SK-N-SH (cell line): Measurements from ENCODE around the gene DENND2A. TPM values are rescaled to one million over a fixed set of nuclear protein-coding genes. Genes with fewer than 3 reads are reported as not detected.

ENCODE experiments used
- CTCF ChIA-PET: fragments of 300-600, 350-600 bp; formaldehyde crosslinking; extraction: SDS; loops from one replicate; lab custom pipeline; 2021; lab: Yijun Ruan, JAX
- POLR2A ChIA-PET: fragments of 350-600 bp; sonication (Branson Sonifier 250); formaldehyde crosslinking; extraction: SDS; loops from one replicate; lab custom pipeline; 2020; ENCODE audit warnings: antibody characterized with exemption, inconsistent platforms; lab: Yijun Ruan, JAX
- DNase-seq: peaks from one replicate; pipeline ENCODE4 v3.0.0; 2012
- H2AFZ ChIP-seq: fragments of 200-600 bp; sonication (generic); 2 replicates; pipeline ENCODE4 v1.8.1; 2016; ENCODE audit warnings: antibody characterized with exemption, mild to moderate bottlenecking, low read depth
- H3F3A ChIP-seq: fragments of 200-600 bp; sonication (generic); replicated peaks from 2 replicates; pipeline ENCODE3; 2016; ENCODE audit warnings: antibody characterized with exemption, mild to moderate bottlenecking; ENCODE audit not compliant: insufficient read depth
- H3K27ac ChIP-seq, 2 experiments: fragments of 200-500 bp in 1 of 2; fragments of 200-600 bp in 1 of 2; sonication (Bioruptor generic) in 1 of 2; sonication (generic), shearing (Covaris generic) in 1 of 2; 2 replicates each; pipeline versions ENCODE4 v1.5.1 to v1.6.1; 2014 to 2016; ENCODE audit warnings: low read depth in 2 of 2, inconsistent platforms in 1 of 2, low read length in 1 of 2, mild to moderate bottlenecking in 1 of 2, mixed read lengths in 1 of 2
- H3K27me3 ChIP-seq: fragments of 200-600 bp; sonication (generic), shearing (Covaris generic); 2 replicates; pipeline ENCODE4 v1.6.1; 2016; ENCODE audit warnings: mixed run types; ENCODE audit not compliant: insufficient read depth
- H3K36me3 ChIP-seq, 2 experiments: fragments of 200-500 bp in 1 of 2; fragments of 200-600 bp in 1 of 2; sonication (Bioruptor generic) in 1 of 2; sonication (generic) in 1 of 2; replicated peaks in 1 of 2; 2 replicates each; pipeline versions ENCODE3 to v1.5.1; 2014 to 2016; ENCODE audit warnings: low read length in 1 of 2, mild to moderate bottlenecking in 1 of 2; ENCODE audit not compliant: insufficient read depth in 2 of 2, control insufficient read depth in 1 of 2
- H3K4me1 ChIP-seq, 2 experiments: fragments of 200-500 bp in 1 of 2; fragments of 200-600 bp in 1 of 2; sonication (Bioruptor generic) in 1 of 2; sonication (generic), shearing (Covaris generic) in 1 of 2; 2 replicates each; pipeline versions ENCODE4 v1.5.1 to v1.6.1; 2014 to 2016; ENCODE audit warnings: low read depth in 1 of 2, low read length in 1 of 2, mixed run types in 1 of 2; ENCODE audit not compliant: insufficient read depth in 2 of 2, control insufficient read depth in 1 of 2
- H3K4me2 ChIP-seq: fragments of 200-600 bp; sonication (generic), shearing (Covaris generic); 2 replicates; pipeline ENCODE4 v1.6.1; 2017; ENCODE audit warnings: mixed run types
- H3K4me3 ChIP-seq, 2 experiments: fragments of 200-500 bp in 1 of 2; fragments of 200-600 bp in 1 of 2; sonication (Bioruptor generic) in 1 of 2; sonication (generic), shearing (Covaris generic) in 1 of 2; 2 replicates each; pipeline versions ENCODE4 v1.5.1 to v1.8.1; 2014 to 2016; ENCODE audit warnings: low read depth in 2 of 2, inconsistent platforms in 1 of 2, low read length in 1 of 2, mild to moderate bottlenecking in 1 of 2, mixed read lengths in 1 of 2, moderate library complexity in 1 of 2
- H3K79me2 ChIP-seq: fragments of 200-600 bp; sonication (generic); 2 replicates; pipeline ENCODE4 v1.8.1; 2017; ENCODE audit warnings: mild to moderate bottlenecking; ENCODE audit not compliant: insufficient read depth
- H3K9ac ChIP-seq: fragments of 200-600 bp; sonication (generic); 2 replicates; pipeline ENCODE4 v1.6.1; 2017; ENCODE audit warnings: mixed run types
- H3K9me2 ChIP-seq: fragments of 200-600 bp; sonication (generic); 2 replicates; pipeline ENCODE4 v1.6.1; 2017; ENCODE audit warnings: mixed run types
- H3K9me3 ChIP-seq: fragments of 200-600 bp; sonication (generic); 2 replicates; pipeline ENCODE4 v1.6.1; 2017; ENCODE audit warnings: mixed run types, mild to moderate bottlenecking, moderate library complexity
- H4K20me1 ChIP-seq: fragments of 200-600 bp; sonication (generic); 2 replicates; pipeline ENCODE4 v1.6.1; 2017; ENCODE audit warnings: mild to moderate bottlenecking, mixed run types; ENCODE audit not compliant: insufficient read depth
- EP300 ChIP-seq, 2 experiments: IDR thresholded peaks; 2 replicates each; pipeline versions ENCODE4 v1.4.0 to v1.6.1; 2012; ENCODE audit warnings: borderline replicate concordance in 1 of 2, low read depth in 1 of 2, low read length in 1 of 2
- FOXJ3 ChIP-seq: sonication (generic); formaldehyde crosslinking; IDR thresholded peaks from 2 replicates; pipeline ENCODE4 v1.5.1; 2020; ENCODE audit warnings: mild to moderate bottlenecking, missing genetic modification reagents
- FOXM1 ChIP-seq: IDR thresholded peaks from 2 replicates; pipeline ENCODE4 v1.4.0; 2012; ENCODE audit warnings: low read depth, mild to moderate bottlenecking
- GATA2 ChIP-seq: sonication (generic); formaldehyde crosslinking; IDR thresholded peaks from 2 replicates; pipeline ENCODE4 v1.5.0; 2020; ENCODE audit warnings: mild to moderate bottlenecking, missing genetic modification reagents
- IRF3 ChIP-seq: fragments of 150-350 bp; IDR thresholded peaks from 2 replicates; pipeline ENCODE4 v1.6.1; 2016; ENCODE audit warnings: mild to moderate bottlenecking, low read depth, low read length
- JUND ChIP-seq: IDR thresholded peaks from 2 replicates; pipeline ENCODE4 v1.4.0; 2012
- NFIC ChIP-seq: IDR thresholded peaks from 2 replicates; pipeline ENCODE4 v1.4.0; 2012; ENCODE audit warnings: borderline replicate concordance
- POLR2AphosphoS5 ChIP-seq: IDR thresholded peaks from 2 replicates; pipeline ENCODE4 v1.6.1; 2012; ENCODE audit warnings: low read depth, low read length
- RCOR1 ChIP-seq: fragments of 150-350 bp; IDR thresholded peaks from 2 replicates; pipeline ENCODE4 v1.6.1; 2017; ENCODE audit warnings: antibody characterized with exemption, low read length
- SIN3A ChIP-seq: IDR thresholded peaks from 2 replicates; pipeline ENCODE4 v1.6.1; 2012; ENCODE audit warnings: low read depth, mild to moderate bottlenecking, low read length, moderate library complexity, borderline replicate concordance
- TAF1 ChIP-seq: IDR thresholded peaks from 2 replicates; pipeline ENCODE4 v1.6.1; 2012; ENCODE audit warnings: low read depth, mild to moderate bottlenecking, low read length, moderate library complexity, borderline replicate concordance
- TCF12 ChIP-seq: IDR thresholded peaks from 2 replicates; pipeline ENCODE4 v1.4.0; 2012
- TEAD4 ChIP-seq: IDR thresholded peaks from 2 replicates; pipeline ENCODE4 v1.4.0; 2012; ENCODE audit warnings: mild to moderate bottlenecking, borderline replicate concordance; ENCODE audit not compliant: insufficient read depth
- YY1 ChIP-seq: IDR thresholded peaks from 2 replicates; pipeline ENCODE4 v1.4.0; 2012; ENCODE audit warnings: low read depth, mild to moderate bottlenecking
- WGBS: methylation state at CpG from one replicate; pipeline ENCODE4 v1.1.6; 2017; ENCODE audit warnings: low lambda C conversion rate; 5-methylcytosine and 5-hydroxymethylcytosine counted together
- polyA plus RNA-seq, 3 experiments: library from polyadenylated mRNA; depleted of rRNA; stranded (reverse); fragments of >200 nt; gene quantifications; 2 replicates each; pipeline ENCODE4 v1.2.3, GENCODE V29; 2012
- TF ChIP-seq, protein P1 (sequence below): fragments of 150-350 bp; IDR thresholded peaks from 2 replicates; pipeline ENCODE4 v1.6.1; 2017; ENCODE audit warnings: antibody characterized with exemption, low read length, low read depth, borderline replicate concordance
- TF ChIP-seq, protein P2 (sequence below): IDR thresholded peaks from 2 replicates; pipeline ENCODE4 v1.4.0; 2012; ENCODE audit warnings: low read depth, borderline replicate concordance
- TF ChIP-seq, protein P3 (sequence below): IDR thresholded peaks from 2 replicates; pipeline ENCODE4 v1.4.0; 2012; ENCODE audit warnings: low read depth

DENND2A gene
- polyA plus RNA-seq, 1 of the 3 experiments (the other 2 are of a cell fraction): 3.5 TPM

GRCh38 chr7:140674899-140675701 lies 34.5 kb upstream of the DENND2A start (continued):
- no peak for TF ChIP-seq IRF3
- TF ChIP-seq TEAD4: no peak

DNA sequence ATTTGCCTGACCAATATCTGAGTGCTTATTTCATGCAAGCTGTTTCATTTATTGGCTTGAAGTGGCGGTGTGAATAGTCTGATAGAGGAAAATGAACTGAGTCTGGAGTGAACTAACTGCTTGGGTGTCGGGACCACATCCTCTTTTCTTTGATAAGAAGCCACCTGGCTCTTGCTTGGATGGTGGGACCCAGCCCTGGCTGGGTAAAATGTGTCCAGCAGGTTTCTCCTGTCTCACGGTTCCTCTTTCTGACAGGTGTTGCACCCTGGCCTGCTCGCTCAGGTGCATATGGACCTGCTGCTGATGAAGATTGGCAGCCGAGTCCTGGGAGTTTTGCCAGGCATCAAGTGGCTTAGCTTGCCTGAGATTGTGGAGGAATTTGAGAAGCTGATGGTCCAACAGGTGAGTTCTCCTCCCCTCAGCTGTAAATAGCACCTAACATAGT lies 33.8 kb upstream of the DENND2A start:
- no peaks in the 10 kb centered on the region for H3K9me2 ChIP-seq
- no peaks in the 10 kb centered on the region for H3F3A ChIP-seq
- no peak overlapping the region for H3K27ac ChIP-seq
- no peak for DNase-seq
- 0 out of 4 replicates have a peak overlapping the region, but pooled peaks of 1 of the 2 experiments have one; percentile 15 for H3K4me3 ChIP-seq
- H3K4me2 ChIP-seq: peak overlapping the region; percentile 97; the same call in 1 of the 2 replicates
- CTCF ChIA-PET: interaction anchor here (0.8 to 4.5 kb wide), 20 partner anchors 10 to 545 kb away, joined by 3 to 45 read pairs (median 6); partner anchors contain the start of genes BRAF, MRPS33 and NDUFB2
- no peaks in the 10 kb centered on the region for H3K9me3 ChIP-seq
- H3K4me1 ChIP-seq: peaks cover 7 to 20% of the 10 kb centered on the region in 2 experiments; a peak in 2 of 4 replicates
- H3K36me3 ChIP-seq: peaks cover 0 to 4% of the 10 kb centered on the region in 2 experiments
- POLR2A ChIA-PET: interaction anchor here (0.7 kb wide), 1 partner anchor 340 kb away, joined by 3 read pairs; no protein-coding TSS in a partner anchor
- TF ChIP-seq YY1 (no peak), NFIC (no peak), JUND (no peak), GATA2 (no peak), RCOR1 (no peak), TCF12 (no peak), EP300 (IDR thresholded peaks at IDR 0.05; ENCODE audit: borderline replicate concordance in 1 of 2, low read depth in 1 of 2, low read length in 1 of 2) (no peak), FOXJ3 (CRISPR knock-in tag) (no peak), FOXM1 (no peak), TAF1 (no peak), POLR2AphosphoS5 (no peak), SIN3A (no peak)
- TF ChIP-seq, protein P1, sequence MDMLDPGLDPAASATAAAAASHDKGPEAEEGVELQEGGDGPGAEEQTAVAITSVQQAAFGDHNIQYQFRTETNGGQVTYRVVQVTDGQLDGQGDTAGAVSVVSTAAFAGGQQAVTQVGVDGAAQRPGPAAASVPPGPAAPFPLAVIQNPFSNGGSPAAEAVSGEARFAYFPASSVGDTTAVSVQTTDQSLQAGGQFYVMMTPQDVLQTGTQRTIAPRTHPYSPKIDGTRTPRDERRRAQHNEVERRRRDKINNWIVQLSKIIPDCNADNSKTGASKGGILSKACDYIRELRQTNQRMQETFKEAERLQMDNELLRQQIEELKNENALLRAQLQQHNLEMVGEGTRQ: no peak
- TF ChIP-seq, protein P2, sequence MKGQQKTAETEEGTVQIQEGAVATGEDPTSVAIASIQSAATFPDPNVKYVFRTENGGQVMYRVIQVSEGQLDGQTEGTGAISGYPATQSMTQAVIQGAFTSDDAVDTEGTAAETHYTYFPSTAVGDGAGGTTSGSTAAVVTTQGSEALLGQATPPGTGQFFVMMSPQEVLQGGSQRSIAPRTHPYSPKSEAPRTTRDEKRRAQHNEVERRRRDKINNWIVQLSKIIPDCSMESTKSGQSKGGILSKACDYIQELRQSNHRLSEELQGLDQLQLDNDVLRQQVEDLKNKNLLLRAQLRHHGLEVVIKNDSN: no peak
- TF ChIP-seq, protein P3, sequence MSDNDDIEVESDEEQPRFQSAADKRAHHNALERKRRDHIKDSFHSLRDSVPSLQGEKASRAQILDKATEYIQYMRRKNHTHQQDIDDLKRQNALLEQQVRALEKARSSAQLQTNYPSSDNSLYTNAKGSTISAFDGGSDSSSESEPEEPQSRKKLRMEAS: no peak
- no peak overlapping the region for H3K9ac ChIP-seq
- no peaks in the 10 kb centered on the region for H4K20me1 ChIP-seq
- H3K27me3 ChIP-seq: no peaks in the 10 kb centered on the region
- 100% methylated on average over 5 of the region's 5 CpGs for WGBS
- no peak overlapping the region for H2AFZ ChIP-seq
- no peaks in the 10 kb centered on the region for H3K79me2 ChIP-seq
